Testis (tissue), 2 donors: ENCODE results near the gene ERG28.

Experiments
- POLR2A ChIP-seq: fragments of 450-650 bp; IDR thresholded peaks from one replicate; pipeline ENCODE4 v1.6.1; 2017; ENCODE audit warnings: antibody characterized with exemption, mild to moderate bottlenecking, moderate library complexity
- TF ChIP-seq, protein P1 (sequence below), 3 experiments: fragments of 450-650 bp in 2 of 3; fragments of 200-600 bp in 1 of 3; sonication (generic) in 1 of 3; IDR thresholded peaks; one replicate each; pipeline ENCODE4 v1.5.1; 2016 to 2019; ENCODE audit warnings: antibody characterized with exemption in 3 of 3, mild to moderate bottlenecking in 2 of 3, moderate library complexity in 1 of 3

DNA sequence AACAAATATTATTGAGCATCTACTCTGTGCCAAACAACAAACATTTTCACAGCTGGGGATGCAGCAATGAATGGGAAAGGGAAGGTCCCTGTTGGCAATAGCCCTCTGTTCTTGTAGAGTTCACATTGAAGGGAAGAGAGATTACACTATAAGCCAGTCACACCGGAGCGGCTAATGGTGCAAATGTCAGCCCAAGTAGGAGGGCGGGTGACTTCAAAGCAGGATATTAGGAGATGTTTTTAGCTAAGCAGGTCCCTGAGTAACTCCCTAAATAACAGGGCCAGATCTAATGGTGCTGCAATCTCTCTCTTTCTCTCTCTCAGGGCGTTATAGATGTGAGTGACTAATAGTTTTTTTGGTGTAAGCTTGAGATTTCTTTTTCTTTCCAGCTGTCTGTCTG, 51.6 kb downstream of the ERG28 start:
- TF ChIP-seq, protein P1, sequence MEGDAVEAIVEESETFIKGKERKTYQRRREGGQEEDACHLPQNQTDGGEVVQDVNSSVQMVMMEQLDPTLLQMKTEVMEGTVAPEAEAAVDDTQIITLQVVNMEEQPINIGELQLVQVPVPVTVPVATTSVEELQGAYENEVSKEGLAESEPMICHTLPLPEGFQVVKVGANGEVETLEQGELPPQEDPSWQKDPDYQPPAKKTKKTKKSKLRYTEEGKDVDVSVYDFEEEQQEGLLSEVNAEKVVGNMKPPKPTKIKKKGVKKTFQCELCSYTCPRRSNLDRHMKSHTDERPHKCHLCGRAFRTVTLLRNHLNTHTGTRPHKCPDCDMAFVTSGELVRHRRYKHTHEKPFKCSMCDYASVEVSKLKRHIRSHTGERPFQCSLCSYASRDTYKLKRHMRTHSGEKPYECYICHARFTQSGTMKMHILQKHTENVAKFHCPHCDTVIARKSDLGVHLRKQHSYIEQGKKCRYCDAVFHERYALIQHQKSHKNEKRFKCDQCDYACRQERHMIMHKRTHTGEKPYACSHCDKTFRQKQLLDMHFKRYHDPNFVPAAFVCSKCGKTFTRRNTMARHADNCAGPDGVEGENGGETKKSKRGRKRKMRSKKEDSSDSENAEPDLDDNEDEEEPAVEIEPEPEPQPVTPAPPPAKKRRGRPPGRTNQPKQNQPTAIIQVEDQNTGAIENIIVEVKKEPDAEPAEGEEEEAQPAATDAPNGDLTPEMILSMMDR (IDR thresholded peaks at IDR 0.05): no peak
- no peak for TF ChIP-seq POLR2A
